ENCODE data around the gene SLC13A2.

SLC13A2 gene

GRCh38 chr17:28537219-28537610 lies 63.8 kb downstream of the SLC13A2 start:
- no peak overlapping the region for H3K4me3 ChIP-seq (ENCODE audit: low read depth, low read length)
- no peak for DNase-seq (ENCODE audit: low read depth)
- no peak for TF ChIP-seq CTCF (conservative IDR thresholded peaks at IDR 0.05; ENCODE audit: low read depth, low read length)

- no peak for DNase-seq (ENCODE audit: low read depth)
Measured at GRCh38 chr17:28538296-28538895, 65.0 kb downstream of the SLC13A2 start.

DNA sequence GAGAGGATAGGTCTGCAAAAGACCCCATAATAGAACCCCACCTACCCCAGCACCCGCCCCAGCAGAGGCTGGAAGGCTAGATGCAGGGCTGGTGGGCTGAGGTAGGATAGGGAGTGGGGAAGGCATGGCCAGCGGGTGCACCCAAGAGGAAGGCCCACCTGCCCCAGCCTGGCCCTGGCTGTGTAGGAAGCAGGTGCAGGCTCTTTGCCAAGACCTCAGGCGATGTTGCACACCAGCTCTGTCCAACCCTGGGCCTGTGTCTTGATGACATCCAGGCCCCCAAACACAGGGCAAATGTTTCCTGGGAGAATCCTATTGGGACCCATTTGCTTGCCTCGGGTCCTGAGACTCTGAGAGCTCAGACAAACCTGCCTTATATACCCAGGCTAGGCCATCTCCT lies 66.8 kb downstream of the SLC13A2 start:
- no peak for TF ChIP-seq CTCF (conservative IDR thresholded peaks at IDR 0.05; ENCODE audit: low read depth, low read length)
- DNase-seq (ENCODE audit: low read depth) = no peak
- H3K4me3 ChIP-seq (ENCODE audit: low read depth, low read length) = no peak overlapping the region

More at GRCh38 chr17:28538296-28538895, 65.0 kb downstream of the SLC13A2 start:
- no peak overlapping the region for H3K4me3 ChIP-seq (ENCODE audit: low read depth, low read length)
- no peak for TF ChIP-seq CTCF (conservative IDR thresholded peaks at IDR 0.05; ENCODE audit: low read depth, low read length)

DNA sequence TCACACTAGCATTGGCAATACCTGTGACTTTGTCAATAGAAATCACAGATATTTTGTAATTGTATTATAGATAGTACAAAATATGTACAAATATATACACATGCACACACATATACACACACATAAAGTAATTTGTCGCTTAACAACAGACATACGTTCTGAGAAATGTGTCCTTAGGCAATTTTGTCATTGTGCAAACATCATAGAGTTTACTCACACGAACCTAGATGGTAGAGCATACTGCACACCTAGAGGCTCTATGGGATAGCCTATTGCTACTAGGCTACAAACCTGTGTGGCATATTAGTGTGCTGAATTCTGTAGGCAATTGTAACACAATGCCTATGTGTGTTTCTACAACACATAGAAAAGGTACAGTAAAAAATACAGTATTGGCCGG lies 68.0 kb downstream of the SLC13A2 start:
- no peak for TF ChIP-seq CTCF (conservative IDR thresholded peaks at IDR 0.05; ENCODE audit: low read depth, low read length)
- no peak overlapping the region for H3K4me3 ChIP-seq (ENCODE audit: low read depth, low read length)
- DNase-seq (ENCODE audit: low read depth) = no peak

GRCh38 chr17:28544402-28545140 lies 71.1 kb downstream of the SLC13A2 start:
- DNase-seq (ENCODE audit: low read depth) = no peak
- no peak for TF ChIP-seq CTCF (conservative IDR thresholded peaks at IDR 0.05; ENCODE audit: low read depth, low read length)
- no peak overlapping the region for H3K4me3 ChIP-seq (ENCODE audit: low read depth, low read length)

DNA sequence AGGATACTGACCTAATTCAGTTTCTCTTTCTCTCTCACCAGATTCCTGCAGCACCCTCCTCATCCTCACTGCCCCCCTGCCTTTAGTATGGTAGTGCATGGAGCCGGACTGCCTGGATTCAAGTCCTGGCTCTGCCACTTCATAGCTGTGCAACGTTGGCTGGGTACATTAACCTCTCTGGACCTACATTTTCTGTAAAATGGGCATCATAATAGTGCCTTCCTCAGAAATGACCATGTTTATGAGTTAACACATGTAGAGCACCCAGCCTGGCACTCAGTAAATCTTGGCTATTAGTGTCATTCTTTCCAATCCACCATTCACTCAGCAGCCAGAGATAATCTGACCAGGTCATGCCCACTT lies 71.7 kb downstream of the SLC13A2 start:
- TF ChIP-seq CTCF (conservative IDR thresholded peaks at IDR 0.05; ENCODE audit: low read depth, low read length) = no peak
- no peak for DNase-seq (ENCODE audit: low read depth)
- H3K4me3 ChIP-seq (ENCODE audit: low read depth, low read length) = no peak overlapping the region
